ENCODE data around the gene PLXNA1. TPM values are rescaled to one million over a fixed set of nuclear protein-coding genes. Genes with fewer than 3 reads are reported as not detected.

The PLXNA1 gene
- total RNA-seq, 3 donors from 2014 or later = 21.3 to 32.2 (median 25.9) TPM

GRCh38 chr3:127003601-127004280 is 20.8 kb downstream of the PLXNA1 start:
- Histone ChIP-seq H3K27me3 (no peaks in the 10 kb centered on the region), H3K4me3 (no peak overlapping the region), H3K9me3 (no peaks in the 10 kb centered on the region), H3K36me3 (no peaks in the 10 kb centered on the region), H3K27ac (peak overlapping the region in 1 of 2 donors; percentile 93), H3K4me1 (peaks cover 18 to 19% of the 10 kb centered on the region in 2 donors)
- intact Hi-C loops (cut with DNase I; ENCODE audit: low total_unique reads) = no loop called here
- TF ChIP-seq POLR2A (IDR thresholded peaks at IDR 0.05) (no peak), CTCF (IDR thresholded peaks at IDR 0.05) (no peak), POLR2AphosphoS5 (IDR thresholded peaks at IDR 0.05) (no peak)
- DNase-seq (ENCODE audit: low spot score in 2 of 2) = no peak

- Histone ChIP-seq H3K27ac (peak overlapping the region in 1 of 2 donors; percentile 93), H3K4me1 (peaks cover 9 to 15% of the 10 kb centered on the region in 2 donors), H3K36me3 (no peaks in the 10 kb centered on the region), H3K9me3 (no peaks in the 10 kb centered on the region), H3K4me3 (no peak overlapping the region), H3K27me3 (no peaks in the 10 kb centered on the region)
- intact Hi-C loops (cut with DNase I; ENCODE audit: low total_unique reads) = no loop called here
- DNase-seq (ENCODE audit: low spot score in 2 of 2) = no peak
- TF ChIP-seq POLR2AphosphoS5 (IDR thresholded peaks at IDR 0.05) (no peak), POLR2A (IDR thresholded peaks at IDR 0.05) (no peak), CTCF (IDR thresholded peaks at IDR 0.05) (no peak)
These were observed 21.9 kb downstream of the PLXNA1 start for GRCh38 chr3:127004641-127005397.

GRCh38 chr3:127005864-127006500 is 23.1 kb downstream of the PLXNA1 start:
- no peak for DNase-seq (ENCODE audit: low spot score in 2 of 2)
- intact Hi-C loops (cut with DNase I; ENCODE audit: low total_unique reads) = no loop called here
- Histone ChIP-seq H3K27me3 (no peaks in the 10 kb centered on the region), H3K27ac (peak overlapping the region in 1 of 2 donors; percentile 5), H3K4me1 (peaks cover 9 to 15% of the 10 kb centered on the region in 2 donors), H3K4me3 (no peak overlapping the region), H3K36me3 (no peaks in the 10 kb centered on the region), H3K9me3 (no peaks in the 10 kb centered on the region)
- TF ChIP-seq POLR2AphosphoS5 (IDR thresholded peaks at IDR 0.05) = no peak
- no peak for TF ChIP-seq POLR2A (IDR thresholded peaks at IDR 0.05)
- no peak for TF ChIP-seq CTCF (IDR thresholded peaks at IDR 0.05)

GRCh38 chr3:127006781-127007436 is 24.0 kb downstream of the PLXNA1 start:
- Histone ChIP-seq H3K36me3 (no peaks in the 10 kb centered on the region), H3K27me3 (no peaks in the 10 kb centered on the region), H3K27ac (no peak overlapping the region), H3K4me1 (peaks cover 2 to 9% of the 10 kb centered on the region in 2 donors), H3K4me3 (no peak overlapping the region), H3K9me3 (no peaks in the 10 kb centered on the region)
- TF ChIP-seq POLR2AphosphoS5 (IDR thresholded peaks at IDR 0.05) = no peak
- no peak for TF ChIP-seq CTCF (IDR thresholded peaks at IDR 0.05)
- no peak for TF ChIP-seq POLR2A (IDR thresholded peaks at IDR 0.05)
- DNase-seq (ENCODE audit: low spot score in 2 of 2) = no peak
- intact Hi-C loops (cut with DNase I; ENCODE audit: low total_unique reads) = no loop called here
